Measurements from ENCODE around the gene ITLN1.

DNA sequence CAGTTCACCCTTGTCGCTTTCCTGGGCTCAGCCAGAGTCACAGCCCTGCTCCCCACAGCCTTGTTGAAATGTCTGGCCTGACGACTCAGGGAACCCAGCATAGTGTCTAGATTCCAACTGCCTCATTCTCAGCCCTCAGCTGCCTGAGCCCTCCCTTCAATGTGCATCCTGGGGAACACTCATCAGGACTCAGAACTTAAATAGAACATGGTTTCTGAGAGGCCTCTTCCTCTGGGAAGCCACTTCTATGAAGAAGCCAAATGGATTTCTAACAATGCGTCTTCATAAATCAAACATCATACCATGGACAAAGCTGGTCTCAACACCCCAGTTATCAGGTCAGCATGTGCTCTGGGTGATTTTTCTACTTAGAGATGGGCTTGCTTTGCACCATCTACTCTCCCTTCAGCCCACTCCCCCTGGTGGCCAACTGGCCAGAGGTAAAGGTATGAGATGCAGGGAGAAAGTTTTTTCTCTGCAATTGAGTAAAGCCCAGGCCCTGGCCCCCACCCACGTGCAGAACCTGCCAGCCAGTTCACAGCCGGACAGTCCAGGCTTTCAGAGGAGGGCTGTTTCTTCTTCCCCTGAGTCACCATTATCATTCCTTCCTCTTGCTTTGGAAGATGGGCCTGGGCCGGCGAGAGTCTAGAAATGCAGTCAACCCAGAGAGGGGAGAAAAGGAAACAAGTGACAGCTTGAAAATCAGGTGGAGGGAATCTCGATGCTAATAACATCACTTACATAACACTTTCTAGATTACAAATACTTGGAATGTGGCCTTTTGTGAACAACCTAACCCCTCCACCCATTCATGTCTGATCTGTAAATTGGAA lies 54.4 kb downstream of the ITLN1 start:
- TF ChIP-seq POLR2A (IDR thresholded peaks at IDR 0.05), result no peak
- TF ChIP-seq, protein P1, sequence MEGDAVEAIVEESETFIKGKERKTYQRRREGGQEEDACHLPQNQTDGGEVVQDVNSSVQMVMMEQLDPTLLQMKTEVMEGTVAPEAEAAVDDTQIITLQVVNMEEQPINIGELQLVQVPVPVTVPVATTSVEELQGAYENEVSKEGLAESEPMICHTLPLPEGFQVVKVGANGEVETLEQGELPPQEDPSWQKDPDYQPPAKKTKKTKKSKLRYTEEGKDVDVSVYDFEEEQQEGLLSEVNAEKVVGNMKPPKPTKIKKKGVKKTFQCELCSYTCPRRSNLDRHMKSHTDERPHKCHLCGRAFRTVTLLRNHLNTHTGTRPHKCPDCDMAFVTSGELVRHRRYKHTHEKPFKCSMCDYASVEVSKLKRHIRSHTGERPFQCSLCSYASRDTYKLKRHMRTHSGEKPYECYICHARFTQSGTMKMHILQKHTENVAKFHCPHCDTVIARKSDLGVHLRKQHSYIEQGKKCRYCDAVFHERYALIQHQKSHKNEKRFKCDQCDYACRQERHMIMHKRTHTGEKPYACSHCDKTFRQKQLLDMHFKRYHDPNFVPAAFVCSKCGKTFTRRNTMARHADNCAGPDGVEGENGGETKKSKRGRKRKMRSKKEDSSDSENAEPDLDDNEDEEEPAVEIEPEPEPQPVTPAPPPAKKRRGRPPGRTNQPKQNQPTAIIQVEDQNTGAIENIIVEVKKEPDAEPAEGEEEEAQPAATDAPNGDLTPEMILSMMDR (IDR thresholded peaks at IDR 0.05 in 8 of 11, conservative IDR thresholded peaks at IDR 0.05 in 3 of 11), result peak; percentile 25 to 76 (median 69)
